Measurements from ENCODE around the gene FAM107A. TPM values are rescaled to one million over a fixed set of nuclear protein-coding genes. Genes with fewer than 3 reads are reported as not detected.

FAM107A gene
- total and polyA plus RNA-seq, 9 of the 15 experiments (the other 6 are each of a cell fraction or from before 2014, with no cell fraction given): 0.07 TPM; not detected in 8

GRCh38 chr3:58551636-58552180 is 25.5 kb downstream of the FAM107A start:
- Histone ChIP-seq H3K27me3 (ENCODE audit: control insufficient read depth in 2 of 2, insufficient read depth in 2 of 2, low read length in 2 of 2) (peaks cover 0 to 13% of the 10 kb centered on the region in 2 experiments; a peak in 1 of 5 replicates), H3K9me3 (replicated peaks; ENCODE audit: control insufficient read depth, insufficient read depth, low read depth, low read length) (no peaks in the 10 kb centered on the region), H3K4me2 (ENCODE audit: insufficient read depth, low read length) (no peak overlapping the region), H3K4me1 (replicated peaks in 1 of 2; ENCODE audit: control insufficient read depth in 2 of 2, insufficient read depth in 2 of 2, low read length in 2 of 2) (no peaks in the 10 kb centered on the region), H4K20me1 (replicated peaks; ENCODE audit: control insufficient read depth, insufficient read depth, low read length) (no peaks in the 10 kb centered on the region), H3K4me3 (no peak overlapping the region), H3K79me2 (ENCODE audit: control insufficient read depth, insufficient read depth, low read length) (no peaks in the 10 kb centered on the region), H3K9ac (ENCODE audit: insufficient read depth in 1 of 2, low read depth in 2 of 2, low read length in 2 of 2) (no peak overlapping the region), H3K36me3 (ENCODE audit: control insufficient read depth, insufficient read depth, low read length) (no peaks in the 10 kb centered on the region), H3K9me1 (ENCODE audit: control insufficient read depth, insufficient read depth, low read length) (no peaks in the 10 kb centered on the region), H3K27ac (ENCODE audit: extremely low read depth, low read depth, low read length) (no peak overlapping the region), H2AFZ (ENCODE audit: low read depth, low read length) (no peak overlapping the region)
- BruUV-seq (replicated peaks): no TSS peak
- in situ Hi-C loops (cut with MboI) (no loop called here), intact Hi-C loops (cut with micrococcal nuclease) (no loop called here)
- ATAC-seq (no peak), DNase-seq (ENCODE audit: extremely low read depth in 1 of 4, low spot score in 3 of 4) (no peak), FAIRE-seq (no peak)
- no peak for TF ChIP-seq MTA3 (IDR thresholded peaks at IDR 0.05; ENCODE audit: borderline replicate concordance)
- TF ChIP-seq ZNF197 (CRISPR knock-in tag; IDR thresholded peaks at IDR 0.05; ENCODE audit: low read depth): no peak
- TF ChIP-seq NR4A1 (CRISPR knock-in tag; IDR thresholded peaks at IDR 0.05): no peak
- no peak for TF ChIP-seq NR4A1 (tag; IDR thresholded peaks at IDR 0.05)
- TF ChIP-seq PTRF (tag; IDR thresholded peaks at IDR 0.05): no peak
- ChIA-PET CTCF (ENCODE audit: low intra/inter-chr PET ratio) (no interaction called here), POLR2A (no interaction called here)
- WGBS (ENCODE audit: insufficient coverage, low coverage, missing lambda C conversion rate): 12% methylated on average over 4 of the region's 4 CpGs

DNA sequence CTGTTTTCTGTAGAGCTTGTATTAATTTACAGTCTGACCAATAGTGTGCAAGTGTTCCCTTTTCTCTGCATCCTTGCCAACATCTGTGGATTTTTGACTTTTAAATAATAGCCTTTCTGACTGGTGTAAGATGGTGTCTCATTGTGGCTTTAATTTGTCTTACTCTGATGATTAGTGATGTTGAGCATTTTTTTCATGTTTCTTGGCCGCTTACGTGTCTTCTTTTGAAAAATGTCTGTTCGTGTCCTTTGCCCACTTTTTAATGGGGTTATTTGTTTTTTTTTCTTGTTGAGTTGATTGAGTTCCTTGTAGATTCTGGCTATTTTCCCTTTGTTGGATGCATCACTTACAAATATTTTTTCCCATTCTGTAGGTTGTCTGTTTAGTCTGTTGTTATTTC is 32.6 kb downstream of the FAM107A start:
- DNase-seq (ENCODE audit: extremely low read depth in 1 of 4, low spot score in 3 of 4) (no peak), FAIRE-seq (no peak), ATAC-seq (no peak)
- CTCF ChIA-PET (ENCODE audit: low intra/inter-chr PET ratio): no interaction called here
- no peak overlapping the region for H3K4me3 ChIP-seq
- no peaks in the 10 kb centered on the region; a peak in 1 of 5 replicates for H3K27me3 ChIP-seq (ENCODE audit: control insufficient read depth in 2 of 2, insufficient read depth in 2 of 2, low read length in 2 of 2)
- no TSS peak for BruUV-seq (replicated peaks)
- H3K9me3 ChIP-seq (replicated peaks; ENCODE audit: control insufficient read depth, insufficient read depth, low read depth, low read length): no peaks in the 10 kb centered on the region
- intact Hi-C loops (cut with micrococcal nuclease): no loop called here
- in situ Hi-C loops (cut with MboI): no loop called here
- no peak overlapping the region for H2AFZ ChIP-seq (ENCODE audit: low read depth, low read length)
- 0% methylated on average over 2 of the region's 3 CpGs for WGBS (ENCODE audit: insufficient coverage, low coverage, missing lambda C conversion rate)
- POLR2A ChIA-PET: interaction anchor here (1.4 kb wide), 1 partner anchor 11 kb away, joined by 3 read pairs; no protein-coding TSS in a partner anchor
- H4K20me1 ChIP-seq (replicated peaks; ENCODE audit: control insufficient read depth, insufficient read depth, low read length): no peaks in the 10 kb centered on the region
- H3K4me1 ChIP-seq (replicated peaks in 1 of 2; ENCODE audit: control insufficient read depth in 2 of 2, insufficient read depth in 2 of 2, low read length in 2 of 2): no peaks in the 10 kb centered on the region; a peak in 1 of 5 replicates
- TF ChIP-seq RFX1 (IDR thresholded peaks at IDR 0.05): no peak
- TF ChIP-seq CBX8 (IDR thresholded peaks at IDR 0.05; ENCODE audit: borderline replicate concordance, extremely low read depth, low read depth, low read length, poor library complexity, severe bottlenecking): peak; percentile 77
- TF ChIP-seq, protein P1, sequence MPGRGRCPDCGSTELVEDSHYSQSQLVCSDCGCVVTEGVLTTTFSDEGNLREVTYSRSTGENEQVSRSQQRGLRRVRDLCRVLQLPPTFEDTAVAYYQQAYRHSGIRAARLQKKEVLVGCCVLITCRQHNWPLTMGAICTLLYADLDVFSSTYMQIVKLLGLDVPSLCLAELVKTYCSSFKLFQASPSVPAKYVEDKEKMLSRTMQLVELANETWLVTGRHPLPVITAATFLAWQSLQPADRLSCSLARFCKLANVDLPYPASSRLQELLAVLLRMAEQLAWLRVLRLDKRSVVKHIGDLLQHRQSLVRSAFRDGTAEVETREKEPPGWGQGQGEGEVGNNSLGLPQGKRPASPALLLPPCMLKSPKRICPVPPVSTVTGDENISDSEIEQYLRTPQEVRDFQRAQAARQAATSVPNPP (IDR thresholded peaks at IDR 0.05; ENCODE audit: borderline replicate concordance, insufficient read depth, insufficient read length): no peak
- no peaks in the 10 kb centered on the region for H3K9me1 ChIP-seq (ENCODE audit: control insufficient read depth, insufficient read depth, low read length)
- no peak overlapping the region for H3K9ac ChIP-seq (ENCODE audit: insufficient read depth in 1 of 2, low read depth in 2 of 2, low read length in 2 of 2)
- no peaks in the 10 kb centered on the region for H3K79me2 ChIP-seq (ENCODE audit: control insufficient read depth, insufficient read depth, low read length)
- no peak overlapping the region for H3K27ac ChIP-seq (ENCODE audit: extremely low read depth, low read depth, low read length)
- H3K4me2 ChIP-seq (ENCODE audit: insufficient read depth, low read length): no peak overlapping the region
- no peaks in the 10 kb centered on the region for H3K36me3 ChIP-seq (ENCODE audit: control insufficient read depth, insufficient read depth, low read length)
